Neutrophil (primary cell): Measurements from ENCODE around the gene DYNLT3.

Experiments
- H3K27ac ChIP-seq: fragments of 200-600 bp; sonication (generic); 2 replicates; pipeline ENCODE4 v1.5.1; 2016; ENCODE audit warnings: mild to moderate bottlenecking, moderate library complexity
- H3K27me3 ChIP-seq: fragments of 200-600 bp; sonication (generic); 2 replicates; pipeline ENCODE4 v1.6.0; 2016; ENCODE audit warnings: mild to moderate bottlenecking
- H3K36me3 ChIP-seq: fragments of 200-600 bp; sonication (generic); 2 replicates; pipeline ENCODE4 v1.5.1; 2017
- H3K4me1 ChIP-seq, 2 experiments: fragments of 200-600 bp in 1 of 2; sonication (generic) in 1 of 2; 1 replicate in 1 of 2; 2 replicates in 1 of 2; pipeline versions ENCODE4 v1.5.1 to v1.6.1; 2013 to 2016; ENCODE audit warnings: low read depth in 1 of 2, low read length in 1 of 2, mild to moderate bottlenecking in 1 of 2, moderate library complexity in 1 of 2; ENCODE audit not compliant: control insufficient read depth in 1 of 2, insufficient read depth in 1 of 2
- H3K4me3 ChIP-seq, 2 experiments: fragments of 200-600 bp in 1 of 2; sonication (generic) in 1 of 2; 1 replicate in 1 of 2; 2 replicates in 1 of 2; pipeline ENCODE4 v1.5.1; 2013 to 2016; ENCODE audit warnings: low read depth in 1 of 2, low read length in 1 of 2, mild to moderate bottlenecking in 1 of 2, moderate library complexity in 1 of 2
- H3K9me3 ChIP-seq: fragments of 200-600 bp; sonication (generic); 2 replicates; pipeline ENCODE4 v1.5.1; 2016
- CTCF ChIP-seq: fragments of 200-600 bp; sonication (generic); IDR thresholded peaks from 2 replicates; pipeline ENCODE4 v1.5.1; 2016; ENCODE audit warnings: antibody characterized with exemption

The DYNLT3 gene

GRCh38 chrX:37844622-37845021, 2.7 kb downstream of the DYNLT3 start:
- TF ChIP-seq CTCF: no peak
- Histone ChIP-seq H3K27ac (no peak overlapping the region), H3K9me3 (no peaks in the 10 kb centered on the region), H3K4me1 (peaks cover 6 to 11% of the 10 kb centered on the region in 2 experiments), H3K27me3 (no peaks in the 10 kb centered on the region), H3K36me3 (no peaks in the 10 kb centered on the region), H3K4me3 (no peak overlapping the region)

DNA sequence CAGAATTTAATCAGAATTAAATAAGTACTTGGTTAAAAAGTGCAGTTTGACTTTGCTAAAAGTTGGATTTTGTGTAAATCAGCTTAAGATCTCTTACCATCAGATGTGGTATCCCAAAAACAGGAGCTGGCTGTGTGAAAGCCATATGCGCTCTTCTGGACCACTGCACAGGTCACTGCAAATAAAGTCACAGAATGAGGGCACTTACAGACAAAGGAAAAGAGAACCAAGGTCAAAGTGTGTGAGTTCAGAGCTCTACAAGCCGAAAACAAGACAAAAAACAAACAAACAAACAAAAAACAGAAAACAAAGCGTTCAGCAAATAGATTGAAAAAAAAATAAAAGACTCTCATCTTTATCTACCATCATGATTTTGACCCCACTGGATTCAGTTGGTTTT, 6.4 kb downstream of the DYNLT3 start:
- no peaks in the 10 kb centered on the region for H3K9me3 ChIP-seq
- no peak overlapping the region for H3K27ac ChIP-seq
- peaks cover 6% of the 10 kb centered on the region for H3K36me3 ChIP-seq
- TF ChIP-seq CTCF: no peak
- no peaks in the 10 kb centered on the region for H3K27me3 ChIP-seq
- H3K4me1 ChIP-seq: no peaks in the 10 kb centered on the region
- H3K4me3 ChIP-seq: no peak overlapping the region

DNA sequence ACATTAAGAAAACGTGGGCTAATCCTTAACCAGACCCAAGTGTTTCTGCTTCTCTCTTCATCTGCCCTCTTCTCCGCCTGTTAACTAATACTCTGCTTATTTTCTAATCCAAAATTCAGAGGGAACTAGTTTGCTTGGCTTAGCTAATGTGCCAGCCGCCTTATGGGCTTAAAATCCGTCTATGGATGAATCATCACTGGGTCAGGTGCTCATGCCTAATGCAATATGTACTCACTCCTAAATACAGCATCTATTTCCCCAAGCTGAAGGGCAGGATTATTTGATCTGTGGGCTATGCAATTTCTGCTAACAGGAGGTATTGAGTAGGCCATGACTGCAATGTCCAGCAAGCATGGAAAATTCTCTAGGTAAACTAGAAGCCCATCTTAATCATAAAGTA, 12.4 kb downstream of the DYNLT3 start:
- Histone ChIP-seq H3K27me3 (no peaks in the 10 kb centered on the region), H3K27ac (no peak overlapping the region), H3K4me1 (peaks cover 11 to 21% of the 10 kb centered on the region in 2 experiments), H3K4me3 (no peak overlapping the region), H3K9me3 (no peaks in the 10 kb centered on the region), H3K36me3 (peaks cover 6% of the 10 kb centered on the region)
- TF ChIP-seq CTCF: no peak

GRCh38 chrX:37830371-37830770, 17.0 kb downstream of the DYNLT3 start:
- Histone ChIP-seq H3K4me3 (no peak overlapping the region), H3K9me3 (no peaks in the 10 kb centered on the region), H3K27ac (peak overlapping the region; percentile 67), H3K36me3 (no peaks in the 10 kb centered on the region), H3K4me1 (peaks cover 24 to 33% of the 10 kb centered on the region in 2 experiments), H3K27me3 (no peaks in the 10 kb centered on the region)
- no peak for TF ChIP-seq CTCF

DNA sequence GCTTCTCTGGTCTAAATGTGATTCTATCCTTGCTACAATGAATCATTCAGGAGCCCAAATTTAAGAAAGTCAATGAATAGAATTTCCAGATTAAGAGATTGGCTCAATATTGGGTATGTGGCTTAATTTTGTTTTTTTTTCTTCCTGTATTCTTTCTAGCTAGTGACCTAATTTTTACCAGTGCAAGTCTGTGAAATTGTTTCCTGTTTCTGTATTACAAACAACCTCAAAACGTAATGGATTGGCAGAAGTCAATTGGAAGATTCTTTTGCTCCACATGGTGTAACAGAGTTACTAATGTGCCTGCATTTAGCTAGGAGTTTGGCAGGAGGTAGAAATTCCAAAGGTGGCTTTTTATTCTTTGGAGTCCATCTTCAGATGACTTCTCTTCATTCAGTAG, 17.6 kb downstream of the DYNLT3 start:
- no peaks in the 10 kb centered on the region for H3K36me3 ChIP-seq
- H3K27me3 ChIP-seq: no peaks in the 10 kb centered on the region
- no peaks in the 10 kb centered on the region for H3K9me3 ChIP-seq
- peaks cover 31 to 39% of the 10 kb centered on the region in 2 experiments for H3K4me1 ChIP-seq
- no peak overlapping the region for H3K4me3 ChIP-seq
- TF ChIP-seq CTCF: no peak
- peak overlapping the region; percentile 67 for H3K27ac ChIP-seq
